GM06990 (cell line): ENCODE measurements around the gene PLPP2.

Experiments used
- DNase-seq: peaks from one replicate; pipeline ENCODE4 v3.0.0-alpha.2; 2011; ENCODE audit not compliant: insufficient read length; ENCODE audit errors: extremely low read depth
- H3K27me3 ChIP-seq: replicated peaks from 2 replicates; pipeline ENCODE4 v1.6.0; 2011; ENCODE audit warnings: low read length; ENCODE audit not compliant: control insufficient read depth, insufficient read depth
- H3K36me3 ChIP-seq: 2 replicates; pipeline ENCODE4 v1.5.1; 2011; ENCODE audit warnings: low read length; ENCODE audit not compliant: control insufficient read depth, insufficient read depth
- H3K4me3 ChIP-seq: replicated peaks from 2 replicates; pipeline ENCODE4 v1.5.1; 2011; ENCODE audit warnings: low read depth, mild to moderate bottlenecking, control low read depth, low read length
- TF ChIP-seq, protein P1 (sequence below): IDR thresholded peaks from 2 replicates; pipeline ENCODE4 v1.5.1; 2011; ENCODE audit warnings: low read length, control low read depth, mild to moderate bottlenecking, inconsistent platforms; ENCODE audit not compliant: insufficient read depth, poor library complexity, severe bottlenecking

Gene PLPP2

DNA sequence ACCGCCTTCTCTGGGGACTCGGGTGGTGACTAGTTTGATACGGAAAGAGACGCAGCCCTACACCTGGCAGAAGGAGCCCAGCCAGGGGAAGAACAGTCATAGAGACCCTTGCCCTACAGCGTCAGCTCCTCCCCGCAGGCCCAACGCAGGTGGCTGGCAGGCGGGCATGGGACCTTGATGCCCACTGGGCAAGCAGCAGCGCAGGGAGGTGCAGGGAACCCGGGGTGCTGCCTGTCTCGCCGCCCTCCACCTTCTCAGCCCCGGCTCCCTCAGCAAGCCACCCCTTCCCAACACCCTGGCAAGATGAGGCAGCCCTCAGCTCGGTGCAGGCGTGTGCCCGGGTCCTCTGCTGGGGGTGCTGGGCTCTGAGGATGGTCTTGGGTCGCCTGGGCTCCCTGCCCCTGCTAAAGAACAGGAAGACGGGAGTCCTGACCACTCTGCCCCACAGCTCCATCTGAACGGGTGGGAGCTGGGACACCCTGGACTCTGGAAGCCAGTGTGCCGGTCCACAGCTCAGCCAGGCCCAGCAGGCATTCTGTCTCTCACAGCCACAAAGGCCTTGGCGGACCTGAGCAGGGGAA is 44.4 kb upstream of the PLPP2 start:
- no peak overlapping the region for H3K4me3 ChIP-seq
- TF ChIP-seq, protein P1, sequence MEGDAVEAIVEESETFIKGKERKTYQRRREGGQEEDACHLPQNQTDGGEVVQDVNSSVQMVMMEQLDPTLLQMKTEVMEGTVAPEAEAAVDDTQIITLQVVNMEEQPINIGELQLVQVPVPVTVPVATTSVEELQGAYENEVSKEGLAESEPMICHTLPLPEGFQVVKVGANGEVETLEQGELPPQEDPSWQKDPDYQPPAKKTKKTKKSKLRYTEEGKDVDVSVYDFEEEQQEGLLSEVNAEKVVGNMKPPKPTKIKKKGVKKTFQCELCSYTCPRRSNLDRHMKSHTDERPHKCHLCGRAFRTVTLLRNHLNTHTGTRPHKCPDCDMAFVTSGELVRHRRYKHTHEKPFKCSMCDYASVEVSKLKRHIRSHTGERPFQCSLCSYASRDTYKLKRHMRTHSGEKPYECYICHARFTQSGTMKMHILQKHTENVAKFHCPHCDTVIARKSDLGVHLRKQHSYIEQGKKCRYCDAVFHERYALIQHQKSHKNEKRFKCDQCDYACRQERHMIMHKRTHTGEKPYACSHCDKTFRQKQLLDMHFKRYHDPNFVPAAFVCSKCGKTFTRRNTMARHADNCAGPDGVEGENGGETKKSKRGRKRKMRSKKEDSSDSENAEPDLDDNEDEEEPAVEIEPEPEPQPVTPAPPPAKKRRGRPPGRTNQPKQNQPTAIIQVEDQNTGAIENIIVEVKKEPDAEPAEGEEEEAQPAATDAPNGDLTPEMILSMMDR, result no peak
- peaks cover 4% of the 10 kb centered on the region for H3K36me3 ChIP-seq
- H3K27me3 ChIP-seq, result no peaks in the 10 kb centered on the region
- no peak for DNase-seq

DNA sequence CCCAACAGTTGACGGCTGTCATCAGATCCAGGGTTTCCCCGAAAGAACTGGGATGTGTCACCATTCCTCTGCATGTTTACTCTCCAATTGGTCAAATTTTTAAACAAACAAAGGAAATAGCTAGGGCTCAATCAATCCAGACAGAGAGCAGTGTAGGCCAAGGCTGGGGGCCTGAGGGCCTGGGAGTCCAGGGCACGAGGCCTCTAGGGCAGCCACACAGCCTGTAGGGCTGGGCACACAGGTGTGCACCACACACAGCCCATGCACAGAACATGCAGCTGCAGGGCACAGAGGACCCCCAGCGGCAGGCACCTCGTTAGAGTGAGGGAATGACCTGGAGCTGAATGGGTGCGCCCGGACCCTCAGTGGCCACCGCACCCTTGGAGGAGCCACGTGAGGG is 43.9 kb upstream of the PLPP2 start:
- H3K4me3 ChIP-seq, result no peak overlapping the region
- H3K27me3 ChIP-seq, result no peaks in the 10 kb centered on the region
- TF ChIP-seq, protein P1, result no peak
- DNase-seq, result no peak
- peaks cover 4% of the 10 kb centered on the region for H3K36me3 ChIP-seq

DNA sequence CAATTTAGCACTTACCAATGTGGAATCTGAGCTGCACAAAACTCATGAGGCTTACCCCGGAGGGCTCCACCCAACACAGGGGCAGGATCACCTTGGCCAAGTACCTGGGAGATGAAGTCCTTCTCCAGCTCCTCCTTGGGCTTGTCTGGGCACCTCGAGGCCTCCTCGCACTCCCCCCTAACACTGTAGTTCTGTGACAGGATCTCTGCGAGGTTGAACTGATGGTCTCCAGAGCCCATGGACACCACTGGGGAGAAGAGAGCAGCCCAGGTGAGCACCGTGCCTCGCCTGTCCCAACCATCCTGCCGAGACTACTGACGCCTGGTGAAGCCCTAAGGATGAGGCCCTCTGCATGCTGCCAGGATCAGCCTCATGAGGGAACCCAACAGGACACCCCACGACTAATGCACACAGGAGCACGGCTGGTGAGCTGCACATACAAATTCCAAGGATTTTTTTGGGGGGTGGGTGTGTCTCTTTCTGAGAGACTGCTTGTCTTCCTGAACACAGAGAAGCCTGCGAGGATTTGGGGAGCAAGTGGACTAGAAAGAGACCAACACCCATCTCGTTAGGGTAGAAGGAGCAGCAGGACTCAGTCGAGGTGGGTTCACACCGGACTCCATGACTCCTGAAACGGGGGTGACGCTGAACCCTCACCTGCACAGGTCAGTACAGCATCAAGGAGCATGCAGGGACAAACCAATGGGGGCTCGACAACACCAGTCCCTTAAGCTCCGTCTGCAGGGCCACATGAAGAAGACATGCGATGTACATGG is 43.3 kb upstream of the PLPP2 start:
- H3K36me3 ChIP-seq, result peaks cover 4% of the 10 kb centered on the region
- H3K27me3 ChIP-seq, result no peaks in the 10 kb centered on the region
- no peak overlapping the region for H3K4me3 ChIP-seq
- DNase-seq, result no peak
- TF ChIP-seq, protein P1, result no peak

DNA sequence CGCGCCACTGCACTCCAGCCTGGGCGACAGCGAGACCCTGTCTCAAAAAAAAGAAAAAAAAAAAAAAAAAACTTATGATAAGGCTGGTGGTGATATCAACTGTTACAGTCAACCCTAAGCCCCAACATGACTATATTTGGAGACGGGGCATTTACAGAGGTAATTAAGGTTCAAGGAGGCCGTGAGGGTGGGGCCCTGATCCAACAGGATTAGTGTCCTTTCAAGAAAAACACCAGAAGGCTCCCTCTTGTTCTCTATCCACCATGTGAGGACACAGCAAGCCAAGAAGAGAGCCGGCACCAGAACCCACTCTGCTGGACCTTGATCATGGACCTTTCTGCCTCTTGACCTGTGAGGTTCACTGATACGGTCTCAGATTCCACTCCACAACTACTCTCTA is 39.3 kb upstream of the PLPP2 start:
- peaks cover 24% of the 10 kb centered on the region for H3K36me3 ChIP-seq
- DNase-seq, result no peak
- H3K27me3 ChIP-seq, result no peaks in the 10 kb centered on the region
- TF ChIP-seq, protein P1, result no peak
- H3K4me3 ChIP-seq, result no peak overlapping the region

DNA sequence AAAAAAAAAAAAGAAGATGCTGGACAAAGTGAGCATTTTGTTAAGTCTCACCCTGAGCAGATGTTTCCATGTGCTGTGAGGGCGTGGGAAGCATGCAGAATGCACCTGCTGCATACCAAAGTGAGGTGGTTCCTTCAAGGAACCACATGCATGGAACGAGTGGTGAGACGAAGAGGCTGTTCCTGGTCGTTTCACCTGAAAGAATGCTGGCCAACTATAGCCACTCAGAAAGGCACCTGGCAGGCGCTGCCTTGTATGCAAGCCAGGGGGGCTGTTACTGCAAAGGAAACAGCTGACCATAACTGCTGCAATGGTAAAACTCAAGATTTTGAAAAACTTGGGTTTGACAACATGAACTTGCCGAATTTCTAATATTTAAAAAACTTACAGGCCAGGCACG is 38.7 kb upstream of the PLPP2 start:
- Histone ChIP-seq H3K36me3 (peaks cover 27% of the 10 kb centered on the region), H3K27me3 (no peaks in the 10 kb centered on the region), H3K4me3 (no peak overlapping the region)
- TF ChIP-seq, protein P1, result no peak
- DNase-seq, result no peak

DNA sequence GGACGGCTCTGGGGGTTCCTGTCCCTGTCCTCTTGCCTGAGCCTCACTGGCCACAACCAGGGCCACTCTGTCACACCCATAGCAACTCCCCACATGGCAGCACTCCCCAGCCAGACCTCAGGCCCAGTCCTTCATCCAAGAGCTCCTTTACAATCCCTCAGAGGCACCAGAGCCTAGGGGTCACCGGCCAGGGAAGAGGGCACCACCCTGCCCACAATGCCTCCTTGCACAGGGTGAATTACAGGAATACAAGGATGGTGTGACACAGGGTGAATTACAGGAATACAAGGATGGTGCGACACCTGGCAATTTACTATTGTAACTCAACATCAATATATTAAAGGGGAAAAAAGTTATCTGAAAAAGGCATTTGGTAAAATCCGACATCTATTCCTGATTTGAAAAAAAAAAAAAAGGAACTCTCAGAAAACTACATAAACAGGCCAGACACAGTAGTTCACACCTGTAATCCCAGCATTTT is 36.9 kb upstream of the PLPP2 start:
- Histone ChIP-seq H3K4me3 (no peak overlapping the region), H3K36me3 (peaks cover 27% of the 10 kb centered on the region), H3K27me3 (no peaks in the 10 kb centered on the region)
- DNase-seq, result no peak
- TF ChIP-seq, protein P1, result no peak
